ENCODE data around the gene C2orf72. TPM values are rescaled to one million over a fixed set of nuclear protein-coding genes. Genes with fewer than 3 reads are reported as not detected.

The C2orf72 gene
- total and polyA plus RNA-seq, 2 experiments from 2014 or later, result 86.9 to 112 TPM

GRCh38 chr2:231039821-231040364, 2.6 kb downstream of the C2orf72 start:
- Histone ChIP-seq H3K9me3 (ENCODE audit: low read depth) (no peaks in the 10 kb centered on the region), H2AFZ (no peak overlapping the region), H3K9me2 (replicated peaks; ENCODE audit: insufficient read depth) (no peaks in the 10 kb centered on the region), H3K27ac (no peak overlapping the region), H3K36me3 (replicated peaks; ENCODE audit: insufficient read depth, low read depth) (no peaks in the 10 kb centered on the region), H4K20me1 (ENCODE audit: insufficient read depth, poor library complexity, severe bottlenecking) (peaks cover 7% of the 10 kb centered on the region), H3K4me1 (ENCODE audit: insufficient read depth) (peaks cover 18% of the 10 kb centered on the region), H3K4me3 (no peak overlapping the region), H3K27me3 (peaks cover 6% of the 10 kb centered on the region), H3K4me2 (peak overlapping the region; percentile 83), H3K79me2 (peaks cover 40% of the 10 kb centered on the region)
- no peak for TF ChIP-seq CTCF (IDR thresholded peaks at IDR 0.05; ENCODE audit: poor library complexity)
- TF ChIP-seq EZH2 (IDR thresholded peaks at IDR 0.05; ENCODE audit: borderline replicate concordance), result no peak
- TF ChIP-seq EZH2phosphoT487 (IDR thresholded peaks at IDR 0.05; ENCODE audit: low read depth, severe bottlenecking, unreplicated experiment), result no peak
- no peak for DNase-seq (ENCODE audit: low spot score)
- 73% methylated on average over 8 of the region's 8 CpGs for WGBS (ENCODE audit: low lambda C conversion rate, missing lambda C conversion rate)

- WGBS (ENCODE audit: low lambda C conversion rate, missing lambda C conversion rate), result 80% methylated on average over 8 of the region's 8 CpGs
- no peak for TF ChIP-seq EZH2phosphoT487 (IDR thresholded peaks at IDR 0.05; ENCODE audit: low read depth, severe bottlenecking, unreplicated experiment)
- no peak for TF ChIP-seq EZH2 (IDR thresholded peaks at IDR 0.05; ENCODE audit: borderline replicate concordance)
- no peak for TF ChIP-seq CTCF (IDR thresholded peaks at IDR 0.05; ENCODE audit: poor library complexity)
Measured at GRCh38 chr2:231041061-231041689, 3.9 kb downstream of the C2orf72 start.

GRCh38 chr2:231043796-231044195, 6.5 kb downstream of the C2orf72 start:
- H4K20me1 ChIP-seq (ENCODE audit: insufficient read depth, poor library complexity, severe bottlenecking), result peaks cover 7% of the 10 kb centered on the region
- H3K9me3 ChIP-seq (ENCODE audit: low read depth), result no peaks in the 10 kb centered on the region
- H3K9me2 ChIP-seq (replicated peaks; ENCODE audit: insufficient read depth), result no peaks in the 10 kb centered on the region
- H3K4me1 ChIP-seq (ENCODE audit: insufficient read depth), result peaks cover 14% of the 10 kb centered on the region
- 90% methylated on average over 4 of the region's 4 CpGs for WGBS (ENCODE audit: low lambda C conversion rate, missing lambda C conversion rate)
- H3K27ac ChIP-seq, result no peak overlapping the region
- peaks cover 24% of the 10 kb centered on the region for H3K79me2 ChIP-seq
- no peak overlapping the region for H3K4me2 ChIP-seq
- DNase-seq (ENCODE audit: low spot score), result no peak
- peaks cover 2% of the 10 kb centered on the region for H3K27me3 ChIP-seq
- no peak overlapping the region for H2AFZ ChIP-seq
- no peak overlapping the region for H3K4me3 ChIP-seq
- TF ChIP-seq EZH2 (IDR thresholded peaks at IDR 0.05; ENCODE audit: borderline replicate concordance) (no peak), CTCF (IDR thresholded peaks at IDR 0.05; ENCODE audit: poor library complexity) (no peak)
- no peaks in the 10 kb centered on the region for H3K36me3 ChIP-seq (replicated peaks; ENCODE audit: insufficient read depth, low read depth)

More at GRCh38 chr2:231041061-231041689, 3.9 kb downstream of the C2orf72 start:
- Histone ChIP-seq H3K27me3 (peaks cover 6% of the 10 kb centered on the region), H3K4me2 (no peak overlapping the region), H2AFZ (no peak overlapping the region), H3K9me3 (ENCODE audit: low read depth) (no peaks in the 10 kb centered on the region), H3K9me2 (replicated peaks; ENCODE audit: insufficient read depth) (no peaks in the 10 kb centered on the region), H3K4me3 (no peak overlapping the region), H3K79me2 (peaks cover 40% of the 10 kb centered on the region), H3K27ac (no peak overlapping the region), H3K36me3 (replicated peaks; ENCODE audit: insufficient read depth, low read depth) (no peaks in the 10 kb centered on the region), H3K4me1 (ENCODE audit: insufficient read depth) (peaks cover 12% of the 10 kb centered on the region), H4K20me1 (ENCODE audit: insufficient read depth, poor library complexity, severe bottlenecking) (peaks cover 7% of the 10 kb centered on the region)
- no peak for DNase-seq (ENCODE audit: low spot score)
